Measurements from ENCODE around the gene RHOG. TPM values are rescaled to one million over a fixed set of nuclear protein-coding genes. Genes with fewer than 3 reads are reported as not detected.
A peak's percentile ranks its signal among the peaks of the same experiment; 100 is the strongest.

RHOG gene
- total RNA-seq, 1 experiment from 2014 or later, result 33.6 TPM

- TF ChIP-seq E2F4 (CRISPR knock-in tag; IDR thresholded peaks at IDR 0.05; ENCODE audit: borderline replicate concordance, low read depth) (no peak), ZNF232 (CRISPR knock-in tag; IDR thresholded peaks at IDR 0.05) (no peak; the same call in none of the 2 replicates)
Observed at GRCh38 chr11:3797329-3798090, 43.2 kb downstream of the RHOG start, which contains the start of gene NUP98 (continued).

- H3K27ac Mint-ChIP-seq, result peak overlapping the region; percentile 24
Observed at GRCh38 chr11:3796801-3797328, 43.9 kb downstream of the RHOG start.

GRCh38 chr11:3796346-3796745 lies 44.4 kb downstream of the RHOG start:
- peaks cover 29% of the 10 kb centered on the region for H3K36me3 Mint-ChIP-seq
- TF ChIP-seq ZNF396 (CRISPR knock-in tag; IDR thresholded peaks at IDR 0.05; ENCODE audit: borderline replicate concordance), result no peak
- TF ChIP-seq JUN (CRISPR knock-in tag; IDR thresholded peaks at IDR 0.05), result no peak
- TF ChIP-seq ZNF671 (CRISPR knock-in tag; IDR thresholded peaks at IDR 0.05), result no peak
- TF ChIP-seq GABPB1 (CRISPR knock-in tag; IDR thresholded peaks at IDR 0.05), result no peak
- no peak for TF ChIP-seq ZNF532 (CRISPR knock-in tag; IDR thresholded peaks at IDR 0.05; ENCODE audit: borderline replicate concordance)
- TF ChIP-seq ARID4B (CRISPR knock-in tag; IDR thresholded peaks at IDR 0.05; ENCODE audit: borderline replicate concordance), result no peak
- no peak for TF ChIP-seq CREM (CRISPR knock-in tag; IDR thresholded peaks at IDR 0.05)
- TF ChIP-seq NFYB (CRISPR knock-in tag; conservative IDR thresholded peaks at IDR 0.05; ENCODE audit: low read depth), result no peak
- TF ChIP-seq IRF2 (CRISPR knock-in tag; IDR thresholded peaks at IDR 0.05; ENCODE audit: borderline replicate concordance, low read depth), result no peak
- peaks cover 17% of the 10 kb centered on the region for H3K4me1 Mint-ChIP-seq
- ATAC-seq (no peak), DNase-seq (ENCODE audit: low spot score) (no peak)
- POLR2A ChIA-PET, result interaction anchor here (0.6 kb wide), 1 partner anchor 11 kb away, joined by 3 read pairs; no protein-coding TSS in a partner anchor
- no peaks in the 10 kb centered on the region for H3K9me3 Mint-ChIP-seq
- peak overlapping the region; percentile 83 for H3K4me3 Mint-ChIP-seq
- no peaks in the 10 kb centered on the region for H3K27me3 Mint-ChIP-seq (ENCODE audit: low read depth)
- H3K27ac Mint-ChIP-seq, result peak overlapping the region; percentile 24
- CTCF ChIA-PET, result interaction anchor here (1.2 to 4.7 kb wide), 2 partner anchors 12 to 98 kb away, joined by 3 to 52 read pairs; partner anchors contain the start of gene PGAP2

More at GRCh38 chr11:3796801-3797328, 43.9 kb downstream of the RHOG start:
- no peak for DNase-seq (ENCODE audit: low spot score)
- Mint-ChIP-seq H3K9me3 (no peaks in the 10 kb centered on the region), H3K27me3 (ENCODE audit: low read depth) (no peaks in the 10 kb centered on the region), H3K4me1 (peaks cover 17% of the 10 kb centered on the region), H3K36me3 (peaks cover 29% of the 10 kb centered on the region), H3K4me3 (peak overlapping the region; percentile 83)
- ChIA-PET POLR2A (no interaction called here), CTCF (interaction anchor here (1.5 to 4.7 kb wide), 2 partner anchors 11 to 58 kb away, joined by 7 to 52 read pairs; partner anchors contain the start of genes PGAP2 and STIM1)
- peak; percentile 8 for ATAC-seq
- no peak for TF ChIP-seq ZNF671 (CRISPR knock-in tag; IDR thresholded peaks at IDR 0.05)
- TF ChIP-seq ZBTB43 (CRISPR knock-in tag; IDR thresholded peaks at IDR 0.05), result 0 out of 2 replicates have a peak, but pooled peaks have one; percentile 61
